HUDEP-2 (cell line): ENCODE measurements around the gene TAS2R3.
A peak's percentile ranks its signal among the peaks of the same experiment; 100 is the strongest.
"Not testable (repeated sequence)": the region's sequence is repeated elsewhere in the genome, so short reads cannot be mapped to it uniquely, and the experiment has no call there.

ENCODE experiments used
- DNase-seq, 76 experiments: peaks; one replicate each; lab custom pipeline; 2025; ENCODE audit not compliant: unreplicated experiment in 76 of 76; lab: John Stamatoyannopoulos, UW

TAS2R3 gene, protein sequence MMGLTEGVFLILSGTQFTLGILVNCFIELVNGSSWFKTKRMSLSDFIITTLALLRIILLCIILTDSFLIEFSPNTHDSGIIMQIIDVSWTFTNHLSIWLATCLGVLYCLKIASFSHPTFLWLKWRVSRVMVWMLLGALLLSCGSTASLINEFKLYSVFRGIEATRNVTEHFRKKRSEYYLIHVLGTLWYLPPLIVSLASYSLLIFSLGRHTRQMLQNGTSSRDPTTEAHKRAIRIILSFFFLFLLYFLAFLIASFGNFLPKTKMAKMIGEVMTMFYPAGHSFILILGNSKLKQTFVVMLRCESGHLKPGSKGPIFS

DNA sequence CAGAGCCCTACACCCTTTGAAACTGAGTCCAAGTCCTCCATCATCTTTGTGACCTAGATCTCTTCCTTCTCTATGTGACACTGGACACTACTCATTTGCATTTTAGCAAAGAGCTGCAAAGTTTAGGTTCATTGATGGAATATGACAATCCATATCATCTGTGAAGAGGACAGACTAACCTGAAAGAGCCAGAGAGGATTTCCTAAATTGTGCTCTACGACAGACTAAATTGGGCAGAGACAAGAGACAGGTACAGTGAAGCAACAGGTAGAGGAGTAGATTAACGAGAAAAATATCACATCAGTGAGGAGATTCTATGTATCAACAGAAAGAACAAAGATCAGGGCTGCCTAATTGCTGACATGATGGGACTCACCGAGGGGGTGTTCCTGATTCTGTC, at the start of gene TAS2R3:
TSS of gene TAS2R3 (plus strand) at position 301 of the 400 bp plus-strand sequence. CDS start at position 363, 62 bp downstream.
- DNase-seq = no peak

DNA sequence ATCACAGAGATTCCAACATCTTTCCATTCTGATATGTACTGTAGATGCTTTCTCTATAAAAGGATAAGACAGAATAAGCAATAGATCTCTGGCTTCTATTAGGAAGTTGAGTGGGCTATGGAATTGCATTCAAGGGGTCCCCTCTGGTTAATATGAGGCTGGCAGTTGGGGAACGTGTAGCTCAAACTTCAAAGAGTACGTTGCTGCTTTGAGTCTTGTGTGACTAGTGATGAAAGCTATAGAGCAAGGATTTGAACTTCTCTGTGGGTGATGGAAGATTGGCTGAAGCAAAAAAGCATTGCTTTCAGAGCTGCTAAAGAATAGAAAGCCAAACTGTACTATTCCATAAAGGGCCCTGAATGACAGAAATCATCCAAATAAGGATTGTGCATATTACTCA, 49.3 kb upstream of the TAS2R3 start:
- DNase-seq = no peak

DNA sequence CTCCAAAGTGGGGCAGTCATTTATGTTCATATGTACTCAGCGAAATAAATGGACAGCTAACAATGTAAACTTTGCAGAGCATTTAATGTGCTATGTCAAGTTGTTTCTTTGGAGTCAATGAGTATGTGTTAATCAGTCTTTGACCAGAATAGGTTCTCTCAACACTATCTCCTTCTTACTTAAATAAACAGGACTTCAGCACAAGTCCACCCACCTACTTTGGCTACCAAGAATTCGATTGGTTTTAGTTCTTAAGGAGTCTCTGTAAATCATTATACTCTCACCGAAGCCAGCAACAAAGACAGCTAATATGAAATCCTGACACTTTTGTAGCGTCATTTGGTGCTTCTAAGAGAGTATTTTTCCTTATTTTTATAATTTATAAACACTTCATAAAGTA, 48.9 kb upstream of the TAS2R3 start:
- no peak for DNase-seq

DNA sequence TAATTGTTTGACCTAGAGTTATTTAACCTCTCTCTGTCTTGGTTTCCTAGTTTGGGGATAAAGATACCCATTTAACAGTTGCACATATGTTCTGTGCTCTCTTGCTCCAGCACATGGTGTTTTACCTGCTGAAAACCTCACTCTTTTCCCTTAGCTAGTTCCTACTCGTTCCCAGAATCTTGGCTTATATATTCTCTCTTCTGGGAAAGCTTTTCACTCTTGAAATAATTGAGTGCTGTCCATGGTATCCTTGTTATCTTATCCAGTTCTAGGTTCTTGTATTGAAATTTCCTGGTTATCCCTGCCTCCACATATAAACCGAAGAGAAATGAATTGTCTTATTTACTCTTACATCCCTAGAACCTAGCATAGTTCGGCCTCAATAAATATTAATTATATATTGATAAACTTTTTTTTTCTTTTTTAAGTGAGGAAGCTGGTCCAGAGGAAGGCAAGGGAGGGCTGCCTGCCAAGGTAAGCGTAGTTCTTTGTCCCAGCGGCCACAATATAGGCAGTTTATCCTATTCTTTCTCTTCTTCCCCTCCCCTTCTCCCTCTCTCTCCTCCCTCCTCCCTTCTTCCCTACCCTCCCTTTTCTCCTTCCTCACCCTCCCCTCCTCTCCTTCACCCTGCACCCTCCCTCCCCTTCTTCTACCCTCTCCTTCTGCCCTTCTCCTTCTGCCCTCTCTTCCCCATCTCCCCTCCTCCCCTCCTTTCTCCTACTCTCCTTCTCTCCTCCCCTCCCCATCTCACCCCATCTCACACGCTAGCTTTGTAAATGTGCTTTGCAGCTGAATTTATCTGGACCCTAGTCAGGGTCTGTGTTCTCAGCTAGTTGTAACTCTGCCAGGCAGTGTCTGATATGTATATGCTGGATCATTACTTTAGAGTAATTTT, 47.9 kb upstream of the TAS2R3 start:
- DNase-seq = no peak

DNA sequence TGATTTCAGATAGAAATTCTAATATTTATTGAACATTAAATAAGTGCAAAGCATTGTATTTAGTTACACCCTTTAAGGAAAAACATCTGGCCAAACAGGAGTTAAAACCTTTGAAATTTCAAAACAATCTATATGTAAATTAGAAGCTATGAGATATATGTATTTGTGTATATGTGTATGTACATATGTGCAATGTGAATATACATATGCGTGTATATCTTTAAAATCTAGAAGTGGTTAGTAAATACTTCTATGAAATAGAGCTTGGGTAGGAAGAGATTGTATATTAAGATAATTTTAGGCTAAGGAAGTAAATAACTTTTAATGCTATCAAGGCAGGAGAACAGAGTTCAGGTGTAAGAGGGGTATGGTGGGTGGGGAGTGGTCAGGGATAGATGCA, 46.4 kb upstream of the TAS2R3 start:
- no peak for DNase-seq

DNA sequence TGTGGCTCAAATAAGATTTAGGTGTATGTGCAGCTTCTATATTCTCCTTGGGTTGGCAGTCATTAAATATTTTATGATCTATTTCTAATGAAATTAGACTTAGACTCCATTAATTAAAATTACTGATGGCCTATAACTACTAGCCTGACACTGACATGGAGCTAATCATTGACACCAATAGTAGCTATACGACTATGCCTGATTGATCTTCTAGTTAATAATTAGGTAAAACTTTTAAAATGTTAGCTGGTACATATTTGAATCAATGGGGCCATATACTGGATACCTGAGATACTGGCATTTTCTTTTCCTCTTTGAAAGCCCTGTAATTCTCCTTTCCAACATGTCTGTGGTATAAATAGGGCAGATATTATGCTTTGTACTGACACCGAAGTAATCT, 41.4 kb upstream of the TAS2R3 start:
- DNase-seq = no peak

DNA sequence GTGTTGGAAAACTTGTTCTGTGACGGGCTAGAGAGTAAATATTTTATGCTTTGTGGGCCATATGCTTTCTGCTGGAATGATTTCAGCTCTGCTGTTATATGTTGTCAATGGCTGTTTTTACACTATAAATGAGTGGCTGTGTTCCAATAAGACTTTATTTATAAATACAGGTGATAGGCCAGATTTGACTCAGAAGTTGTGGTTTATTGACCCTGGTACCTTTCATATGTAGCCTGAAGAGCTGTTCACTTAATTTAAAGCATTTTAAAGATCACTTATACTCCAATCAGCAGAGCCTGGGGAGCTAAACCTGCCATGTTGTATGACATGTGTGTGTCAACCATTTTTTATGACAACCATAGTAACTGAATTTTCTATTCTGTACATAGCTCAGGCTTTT, 34.9 kb upstream of the TAS2R3 start:
- no peak for DNase-seq

DNA sequence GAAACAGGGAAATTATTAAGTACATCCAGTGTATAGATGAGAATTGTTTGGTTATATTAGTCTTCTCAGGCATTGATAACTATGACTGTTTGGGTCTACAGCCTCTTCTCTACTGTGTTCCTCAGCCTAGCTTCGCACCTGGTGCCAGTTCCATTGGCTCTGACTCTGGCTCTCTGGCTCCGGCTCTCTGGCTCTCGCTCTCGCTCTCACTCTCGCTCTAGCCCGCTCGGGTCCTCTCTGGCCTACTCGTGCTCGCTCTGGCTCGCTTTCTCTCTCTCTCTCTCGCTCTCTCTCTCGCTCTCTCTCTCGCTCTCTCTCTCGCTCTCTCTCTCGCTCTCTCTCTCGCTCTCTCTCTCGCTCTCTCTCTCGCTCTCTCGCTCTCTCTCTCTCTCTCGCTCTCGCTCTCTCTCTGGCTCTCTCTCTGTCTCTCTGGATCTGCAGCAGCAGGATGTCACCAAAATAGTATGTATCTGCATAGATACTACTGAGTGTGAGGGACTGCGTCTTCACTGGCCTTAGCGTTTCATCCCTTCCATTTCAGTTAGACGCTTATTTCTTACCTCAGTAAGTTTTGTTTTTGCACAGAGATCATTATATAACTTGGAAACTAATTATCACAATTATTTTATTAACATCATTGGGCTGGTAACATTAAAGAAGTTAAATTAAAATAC, 32.3 kb upstream of the TAS2R3 start:
- DNase-seq = no peak

DNA sequence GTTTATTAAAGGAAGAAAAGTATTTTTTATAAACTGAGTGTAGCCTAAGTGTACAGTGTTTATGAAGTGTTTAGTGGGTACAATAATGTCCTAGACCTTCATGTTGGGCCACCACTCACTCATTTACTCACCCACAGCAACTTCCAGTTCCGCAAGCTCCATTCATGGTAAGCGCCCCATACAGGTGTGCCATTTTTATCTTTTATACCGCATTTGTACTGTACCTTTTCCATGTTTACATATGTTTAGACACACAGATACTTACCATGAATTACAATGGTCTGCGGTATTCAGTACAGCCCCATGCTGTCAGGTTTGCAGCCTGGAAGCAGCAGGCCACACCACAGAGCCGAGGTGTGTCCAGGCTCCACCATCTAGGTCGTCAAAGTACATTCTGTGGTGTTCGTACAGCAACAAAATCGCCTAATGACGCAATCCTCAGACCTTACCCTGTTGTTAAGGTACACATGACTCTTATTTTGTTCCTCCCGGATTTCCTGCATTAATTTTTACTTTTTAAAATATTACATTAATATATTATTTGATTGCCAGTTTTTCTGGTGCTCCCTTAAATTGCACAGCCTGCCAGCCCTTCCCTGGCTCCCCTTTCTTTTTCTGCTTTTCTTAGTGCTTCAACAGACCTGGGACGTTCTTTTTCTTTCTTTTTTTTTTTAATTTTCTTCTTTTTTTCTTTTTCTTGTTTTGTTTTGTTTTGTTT, 26.6 kb upstream of the TAS2R3 start:
- DNase-seq = peak in 3 of 76 experiments; percentile 4 to 20 (median 18)

DNA sequence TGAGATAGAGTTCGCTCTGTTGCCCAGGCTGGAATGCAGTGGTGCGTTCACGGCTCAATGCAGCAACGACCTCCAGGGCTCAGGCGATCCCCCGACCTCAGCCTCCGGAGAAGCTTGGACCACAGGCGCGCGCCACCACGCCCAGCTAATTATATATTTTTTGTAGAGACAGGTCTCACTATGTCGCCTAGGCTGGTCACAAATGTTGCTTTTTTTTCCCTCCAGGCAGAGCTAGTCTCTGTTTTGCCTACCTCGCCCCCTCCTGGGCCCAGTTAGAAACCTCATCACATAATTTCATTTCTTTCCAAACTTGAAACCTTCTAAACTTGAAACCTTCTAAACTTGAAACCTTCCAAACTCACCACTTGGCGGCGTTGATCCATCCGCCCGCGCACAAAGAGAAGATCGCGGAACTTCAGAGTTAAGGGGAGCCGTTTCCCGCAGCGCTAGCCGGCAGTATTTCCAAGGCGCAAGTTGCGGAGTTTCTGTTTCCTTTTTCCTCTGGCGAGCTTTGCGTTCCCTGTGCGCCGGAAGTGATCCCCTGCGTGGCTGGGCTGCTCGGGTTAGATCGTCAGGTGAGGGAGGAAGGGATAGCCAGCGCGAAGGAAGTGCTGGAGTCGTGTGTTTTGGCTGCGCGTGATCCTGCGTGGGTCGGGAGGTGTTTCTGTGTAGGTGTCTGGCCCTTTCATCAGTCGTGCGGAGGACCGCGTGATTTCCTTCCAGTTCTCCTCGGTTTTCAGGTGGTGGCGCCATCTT, 25.9 kb upstream of the TAS2R3 start, which contains the start of gene SSBP1:
TSS of gene SSBP1 (plus strand) at position 523 of the 756 bp plus-strand sequence. CDS start 809 bp downstream, outside the sequence.
- peak in 75 of 76 experiments; percentile 45 to 95 (median 86) for DNase-seq

DNA sequence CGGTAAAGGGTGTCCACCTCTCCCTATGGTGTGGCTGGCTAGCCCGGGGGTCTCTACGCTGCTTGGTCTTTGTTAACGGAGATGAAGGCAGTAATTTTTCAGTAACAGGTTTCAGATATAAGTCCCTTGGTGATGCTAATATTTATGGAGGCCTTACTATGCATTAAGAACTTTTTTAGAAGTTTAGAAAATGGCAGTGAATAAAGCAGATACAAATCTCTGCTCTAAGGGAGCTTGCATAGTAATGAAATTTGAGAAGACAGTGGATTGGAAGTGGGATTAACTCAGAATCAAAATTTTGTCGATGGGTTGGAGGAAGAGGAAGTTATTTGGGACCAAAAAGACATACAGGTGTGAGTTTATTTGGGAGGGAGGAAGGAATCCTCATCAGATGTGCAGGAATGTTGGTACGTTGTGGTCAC, 25.3 kb upstream of the TAS2R3 start:
- peak in 3 of 76 experiments; percentile 38 to 56 (median 54) for DNase-seq

DNA sequence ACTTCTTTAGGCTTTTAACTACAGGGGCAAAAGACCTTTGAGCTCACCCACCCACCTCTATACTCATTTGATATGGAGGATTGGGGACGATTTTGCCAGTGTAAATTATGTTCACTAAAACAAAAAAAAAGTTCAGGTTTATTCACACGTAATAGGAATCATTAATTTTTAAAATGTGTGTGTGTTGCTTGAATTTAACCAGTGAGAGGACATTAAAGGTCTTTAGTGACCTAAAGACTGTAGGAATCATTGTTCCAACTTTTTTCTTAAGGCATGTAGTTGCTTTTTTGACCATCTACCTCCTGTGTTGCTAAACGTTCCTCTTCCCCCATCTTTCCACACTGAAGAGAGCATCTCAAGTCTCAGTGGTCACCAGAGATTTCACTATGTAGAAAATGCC, 24.6 kb upstream of the TAS2R3 start:
- no peak for DNase-seq

DNA sequence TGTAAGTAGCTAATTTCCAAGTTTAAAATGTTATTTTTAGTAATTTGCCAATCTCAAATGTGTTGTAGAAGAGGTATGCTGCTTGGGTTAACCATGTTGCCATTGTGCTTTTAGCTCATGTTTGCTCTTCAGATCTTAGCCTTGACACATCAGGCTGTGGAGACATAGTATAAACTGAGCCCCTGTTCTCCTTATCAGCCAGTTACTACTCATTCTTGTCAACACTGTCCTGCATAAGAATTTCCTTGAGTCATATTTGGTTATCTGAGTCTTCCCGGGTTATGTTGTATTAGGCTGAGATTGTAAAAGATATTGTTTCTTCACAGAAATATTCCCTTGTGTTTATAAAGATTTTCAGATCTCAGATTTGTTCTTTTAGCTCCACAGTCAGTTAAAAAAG, 21.7 kb upstream of the TAS2R3 start:
- DNase-seq = no peak

DNA sequence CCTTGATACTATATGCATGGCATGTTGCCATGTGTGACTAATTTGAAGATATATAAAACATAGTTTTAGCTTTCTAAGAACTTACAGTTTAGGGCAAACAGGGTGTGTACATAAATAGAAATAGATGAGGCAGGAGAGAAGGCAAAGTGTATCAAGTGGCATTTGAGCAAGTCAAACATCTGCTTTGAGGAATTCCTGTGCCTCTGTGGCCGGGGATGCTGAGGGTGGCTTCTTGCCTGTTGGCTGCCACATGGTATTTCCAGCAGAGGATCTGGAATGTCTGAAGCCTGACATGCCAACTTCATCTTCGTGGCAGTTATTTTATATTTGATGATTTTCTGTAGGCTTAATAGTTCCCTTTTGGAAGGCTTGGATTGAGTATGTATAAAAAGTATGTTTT, 19.8 kb upstream of the TAS2R3 start:
- no peak for DNase-seq

DNA sequence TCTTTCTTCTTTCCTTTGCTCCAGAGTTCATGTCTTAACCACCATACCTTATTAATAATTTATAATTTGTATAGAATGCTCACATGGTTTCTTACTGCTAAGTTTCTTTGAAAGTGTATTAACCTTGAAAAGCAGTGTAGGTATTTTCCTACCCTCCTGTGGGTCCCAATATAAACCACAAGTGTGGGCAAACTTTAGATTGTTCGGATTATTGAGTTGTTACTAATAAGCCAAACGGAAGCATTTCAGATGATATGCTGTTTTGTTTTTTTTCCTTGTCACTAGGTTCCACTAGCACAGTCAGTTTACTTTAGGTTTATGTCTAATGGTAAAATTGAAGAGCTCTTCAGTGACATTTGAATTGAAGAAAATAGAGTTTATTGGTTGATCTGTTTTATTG, 15.5 kb upstream of the TAS2R3 start:
- DNase-seq = no peak

DNA sequence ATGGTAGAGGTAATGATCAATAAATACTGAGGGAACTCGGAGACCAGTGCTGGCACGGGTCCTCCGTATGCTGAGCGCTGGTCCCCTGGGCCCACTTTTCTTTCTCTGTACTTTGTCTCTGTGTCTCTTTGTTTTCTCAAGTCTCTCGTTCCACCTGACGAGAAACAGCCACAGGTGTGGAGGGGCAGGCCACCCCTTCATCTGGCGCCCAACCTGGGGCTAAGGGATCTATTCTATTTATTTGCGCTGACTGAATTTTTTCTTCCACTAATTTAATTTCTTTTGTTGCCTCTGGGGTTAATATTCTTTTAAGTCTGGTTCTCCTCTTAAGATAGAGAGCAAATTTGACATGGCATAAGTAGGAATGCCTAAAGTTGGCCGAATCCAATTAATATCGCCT, 12.0 kb upstream of the TAS2R3 start:
- DNase-seq = peak in 3 of 76 experiments; percentile 0 to 9 (median 5)

DNA sequence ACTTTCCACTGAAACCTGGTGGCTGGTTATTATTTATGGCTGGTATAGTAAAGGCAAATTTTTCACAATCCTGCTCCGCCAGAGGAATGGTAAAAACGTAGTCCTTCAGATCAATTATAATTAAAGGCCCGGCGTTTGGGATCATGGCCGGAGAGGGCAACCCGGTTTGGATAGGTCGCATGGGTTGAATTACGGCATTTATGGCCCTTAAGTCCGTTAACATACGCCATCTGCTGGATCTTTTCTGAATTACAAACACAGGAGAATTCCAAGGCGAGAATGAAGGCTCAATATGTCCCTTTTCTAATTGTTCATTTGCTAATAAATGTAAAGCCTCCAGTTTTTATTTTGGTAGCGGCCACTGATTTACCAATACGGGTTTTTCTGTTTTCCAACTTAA, 11.3 kb upstream of the TAS2R3 start:
- peak in 3 of 76 experiments; percentile 4 to 33 (median 9) for DNase-seq

DNA sequence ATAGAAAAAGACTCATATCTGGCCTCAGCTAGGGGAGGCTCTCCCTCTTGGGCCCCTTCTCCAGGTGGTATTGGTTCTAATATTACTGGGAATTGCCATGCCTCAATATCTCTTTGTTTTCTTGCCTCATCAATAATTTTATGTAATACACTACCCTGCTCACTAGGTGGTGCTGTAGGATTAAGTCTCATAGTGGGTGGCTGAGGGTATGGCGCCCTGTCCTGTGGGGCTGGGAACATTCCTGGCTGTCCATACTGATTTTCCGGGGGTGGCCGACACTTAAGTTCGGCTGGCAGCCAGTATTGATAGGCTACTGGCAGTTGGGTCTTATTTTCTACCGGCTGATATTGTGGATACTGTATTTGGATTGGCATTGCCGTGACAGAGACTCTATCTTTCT, 9.0 kb upstream of the TAS2R3 start:
- DNase-seq = peak in 19 of 76 experiments; percentile 5 to 46 (median 19)

DNA sequence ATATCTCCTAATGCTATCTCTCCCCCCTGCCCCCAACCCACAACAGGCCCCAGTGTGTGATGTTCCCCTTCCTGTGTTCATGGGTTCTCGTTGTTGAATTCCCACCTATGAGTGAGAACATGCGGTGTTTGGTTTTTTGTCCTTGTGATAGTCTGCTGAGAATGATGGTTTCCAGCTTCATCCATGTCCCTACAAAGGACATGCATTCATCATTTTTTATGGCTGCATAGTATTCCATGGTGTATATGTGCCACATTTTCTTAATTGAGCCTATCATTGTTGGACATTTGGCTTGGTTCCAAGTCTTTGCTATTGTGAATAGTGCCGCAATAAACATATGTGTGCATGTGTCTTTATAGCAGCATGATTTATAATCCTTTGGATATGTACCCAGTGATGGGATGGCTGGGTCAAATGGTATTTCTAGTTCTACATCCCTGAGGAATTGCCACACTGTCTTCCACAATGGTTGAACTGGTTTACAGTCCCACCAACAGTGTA, 6.2 kb downstream of the TAS2R3 start:
- not testable (repeated sequence) for DNase-seq
